HEK293 (cell line): Measurements from ENCODE around the gene HEATR5B.
A peak's percentile ranks its signal among the peaks of the same experiment; 100 is the strongest.

ENCODE experiments used
- CTCF ChIA-PET: fragments of 350-600 bp; formaldehyde crosslinking; extraction: SDS; loops from one replicate; lab custom pipeline; 2021; ENCODE audit warnings: antibody characterized with exemption; lab: Yijun Ruan, JAX
- POLR2A ChIA-PET: fragments of 300-600 bp; formaldehyde crosslinking; extraction: SDS; loops from one replicate; lab custom pipeline; 2020; ENCODE audit warnings: antibody characterized with exemption, inconsistent platforms; lab: Yijun Ruan, JAX
- H3K27ac ChIP-seq: fragments of 200-500 bp; sonication (Bioruptor generic); 2 replicates; pipeline ENCODE4 v1.5.1; 2014; ENCODE audit warnings: low read depth, low read length, control low read depth, inconsistent platforms; ENCODE audit errors: extremely low read depth
- H3K36me3 ChIP-seq, 2 experiments: fragments of 200-500 bp in 1 of 2; sonication (Bioruptor generic) in 1 of 2; 1 replicate in 1 of 2; 2 replicates in 1 of 2; pipeline ENCODE4 v1.5.1; 2014 to 2017; ENCODE audit warnings: inconsistent platforms in 2 of 2, low read length in 2 of 2; ENCODE audit not compliant: control insufficient read depth in 2 of 2, insufficient read depth in 1 of 2
- H3K4me1 ChIP-seq: fragments of 200-500 bp; sonication (Bioruptor generic); 2 replicates; pipeline ENCODE4 v1.5.1; 2014; ENCODE audit warnings: mild to moderate bottlenecking, low read length, inconsistent platforms; ENCODE audit not compliant: control insufficient read depth, insufficient read depth
- H3K4me3 ChIP-seq: 2 replicates; pipeline ENCODE4 v1.5.1; 2011; ENCODE audit warnings: low read depth, mild to moderate bottlenecking, control low read depth, low read length, moderate library complexity
- H3K9me3 ChIP-seq: fragments of 200-500 bp; sonication (Bioruptor generic); 2 replicates; pipeline ENCODE4 v1.5.1; 2014; ENCODE audit warnings: low read depth, low read length, inconsistent platforms; ENCODE audit not compliant: control insufficient read depth, insufficient read depth
- EGR2 ChIP-seq: fragments of 450-650 bp; formaldehyde crosslinking; IDR thresholded peaks from 2 replicates; pipeline ENCODE4 v1.5.1; 2016; ENCODE audit warnings: low read depth, missing biosample characterization, missing genetic modification characterization
- MYNN ChIP-seq: fragments of 450-650 bp; formaldehyde crosslinking; IDR thresholded peaks from 2 replicates; pipeline ENCODE4 v1.5.1; 2016; ENCODE audit warnings: missing biosample characterization, missing genetic modification characterization, borderline replicate concordance
- PRDM1 ChIP-seq: fragments of 450-650 bp; formaldehyde crosslinking; IDR thresholded peaks from 2 replicates; pipeline ENCODE4; 2016; ENCODE audit warnings: missing biosample characterization, missing genetic modification characterization
- SCRT1 ChIP-seq: fragments of 450-650 bp; formaldehyde crosslinking; IDR thresholded peaks from 2 replicates; pipeline ENCODE4 v1.5.1; 2016; ENCODE audit warnings: missing biosample characterization, missing genetic modification characterization, borderline replicate concordance
- SP2 ChIP-seq: fragments of 450-650 bp; formaldehyde crosslinking; IDR thresholded peaks from 2 replicates; pipeline ENCODE4 v1.5.1; 2016; ENCODE audit warnings: missing biosample characterization, missing genetic modification characterization
- SP7 ChIP-seq: fragments of 450-650 bp; formaldehyde crosslinking; IDR thresholded peaks from 2 replicates; pipeline ENCODE4 v1.5.1; 2016; ENCODE audit warnings: missing biosample characterization, missing genetic modification characterization
- TRIM28 ChIP-seq: IDR thresholded peaks from 2 replicates; pipeline ENCODE4 v1.6.1; 2011; ENCODE audit warnings: low read length, control low read depth, borderline replicate concordance
- YY1 ChIP-seq: fragments of 450-650 bp; formaldehyde crosslinking; IDR thresholded peaks from 2 replicates; pipeline ENCODE4 v1.5.1; 2018; ENCODE audit warnings: missing biosample characterization, missing genetic modification characterization
- ZBTB17 ChIP-seq: fragments of 450-650 bp; formaldehyde crosslinking; IDR thresholded peaks from 2 replicates; pipeline ENCODE4 v1.5.1; 2016; ENCODE audit warnings: missing biosample characterization, missing genetic modification characterization
- ZBTB20 ChIP-seq: fragments of 450-650 bp; formaldehyde crosslinking; IDR thresholded peaks from 2 replicates; pipeline ENCODE4 v1.5.1; 2016; ENCODE audit warnings: missing biosample characterization, missing genetic modification characterization
- ZBTB49 ChIP-seq: fragments of 450-650 bp; formaldehyde crosslinking; IDR thresholded peaks from 2 replicates; pipeline ENCODE4 v1.5.1; 2016; ENCODE audit warnings: missing biosample characterization, missing genetic modification characterization, low read depth
- ZFP37 ChIP-seq: fragments of 450-650 bp; formaldehyde crosslinking; IDR thresholded peaks from 2 replicates; pipeline ENCODE4 v1.5.1; 2016; ENCODE audit warnings: missing biosample characterization, missing genetic modification characterization
- ZNF174 ChIP-seq: fragments of 450-650 bp; formaldehyde crosslinking; IDR thresholded peaks from 2 replicates; pipeline ENCODE4 v1.5.0; 2017; ENCODE audit warnings: missing biosample characterization, mild to moderate bottlenecking, missing genetic modification characterization
- ZNF223 ChIP-seq: fragments of 450-650 bp; formaldehyde crosslinking; IDR thresholded peaks from 2 replicates; pipeline ENCODE4 v1.5.1; 2016; ENCODE audit warnings: missing biosample characterization, missing genetic modification characterization
- ZNF23 ChIP-seq: fragments of 450-650 bp; formaldehyde crosslinking; IDR thresholded peaks from 2 replicates; pipeline ENCODE4 v1.5.1; 2016; ENCODE audit warnings: missing biosample characterization, missing genetic modification characterization, borderline replicate concordance
- ZNF26 ChIP-seq: fragments of 450-650 bp; formaldehyde crosslinking; IDR thresholded peaks from 2 replicates; pipeline ENCODE4 v1.5.1; 2016; ENCODE audit warnings: missing biosample characterization, missing genetic modification characterization
- ZNF274 ChIP-seq, 2 experiments: fragments of 200-500 bp in 1 of 2; fragments of 450-650 bp in 1 of 2; sonication (Bioruptor generic) in 1 of 2; formaldehyde crosslinking in 1 of 2; IDR thresholded peaks; 2 replicates each; pipeline versions ENCODE4 v1.5.1 to v1.6.1; 2014 to 2016; ENCODE audit warnings: borderline replicate concordance in 1 of 2, inconsistent platforms in 1 of 2, low read length in 1 of 2, missing biosample characterization in 1 of 2, missing genetic modification characterization in 1 of 2
- ZNF341 ChIP-seq: fragments of 450-650 bp; formaldehyde crosslinking; IDR thresholded peaks from 2 replicates; pipeline ENCODE4; 2016; ENCODE audit warnings: low read depth, missing biosample characterization, missing genetic modification characterization
- ZNF362 ChIP-seq: fragments of 450-650 bp; formaldehyde crosslinking; IDR thresholded peaks from 2 replicates; pipeline ENCODE4 v1.5.1; 2016; ENCODE audit warnings: missing biosample characterization, missing genetic modification characterization
- ZNF423 ChIP-seq: fragments of 450-650 bp; formaldehyde crosslinking; IDR thresholded peaks from 2 replicates; pipeline ENCODE4 v1.5.1; 2016; ENCODE audit warnings: missing biosample characterization, missing genetic modification characterization
- ZNF426 ChIP-seq: fragments of 450-650 bp; formaldehyde crosslinking; IDR thresholded peaks from 2 replicates; pipeline ENCODE4 v1.5.1; 2017; ENCODE audit warnings: missing biosample characterization, missing genetic modification characterization, mild to moderate bottlenecking, inconsistent platforms, moderate library complexity
- ZNF501 ChIP-seq: fragments of 450-650 bp; formaldehyde crosslinking; IDR thresholded peaks from 2 replicates; pipeline ENCODE4 v1.5.1; 2016; ENCODE audit warnings: missing biosample characterization, missing genetic modification characterization
- ZNF530 ChIP-seq: fragments of 450-650 bp; formaldehyde crosslinking; IDR thresholded peaks from 2 replicates; pipeline ENCODE4 v1.5.1; 2016; ENCODE audit warnings: low read depth, missing biosample characterization, missing genetic modification characterization
- ZNF555 ChIP-seq: fragments of 450-650 bp; formaldehyde crosslinking; conservative IDR thresholded peaks from 2 replicates; pipeline ENCODE4 v1.5.1; 2017; ENCODE audit warnings: missing biosample characterization, mild to moderate bottlenecking, missing genetic modification characterization, inconsistent platforms
- ZNF600 ChIP-seq: fragments of 450-650 bp; formaldehyde crosslinking; IDR thresholded peaks from 2 replicates; pipeline ENCODE4 v1.5.1; 2016; ENCODE audit warnings: missing biosample characterization, missing genetic modification characterization
- ZNF624 ChIP-seq: fragments of 450-650 bp; formaldehyde crosslinking; IDR thresholded peaks from 2 replicates; pipeline ENCODE4 v1.5.1; 2017; ENCODE audit warnings: missing biosample characterization, missing genetic modification characterization
- ZNF791 ChIP-seq: fragments of 450-650 bp; formaldehyde crosslinking; IDR thresholded peaks from 2 replicates; pipeline ENCODE4 v1.5.1; 2016; ENCODE audit warnings: missing biosample characterization, missing genetic modification characterization
- ZNF837 ChIP-seq: fragments of 450-650 bp; formaldehyde crosslinking; IDR thresholded peaks from 2 replicates; pipeline ENCODE4 v1.5.1; 2016; ENCODE audit warnings: missing biosample characterization, missing genetic modification characterization
- ZNF843 ChIP-seq: fragments of 450-650 bp; formaldehyde crosslinking; IDR thresholded peaks from 2 replicates; pipeline ENCODE4 v1.5.1; 2016; ENCODE audit warnings: missing biosample characterization, missing genetic modification characterization
- ZSCAN16 ChIP-seq: fragments of 450-650 bp; formaldehyde crosslinking; IDR thresholded peaks from 2 replicates; pipeline ENCODE4 v1.5.1; 2016; ENCODE audit warnings: missing biosample characterization, missing genetic modification characterization

The HEATR5B gene

GRCh38 chr2:36966370-36967235 lies 117.6 kb downstream of the HEATR5B start, which contains the start of gene STRN (continued):
- no peak for TF ChIP-seq ZNF530 (tag by site-specific recombination)
- peak; percentile 90 for TF ChIP-seq ZBTB17 (tag by site-specific recombination)
- TF ChIP-seq SCRT1 = peak; percentile 86; the same call in 1 of the 2 replicates
- TF ChIP-seq YY1 (tag by site-specific recombination) = peak; percentile 41; the same call in 1 of the 2 replicates
- peak; percentile 87; the same call in 1 of the 2 replicates for TF ChIP-seq ZFP37
- peak; percentile 47; the same call in 1 of the 2 replicates for TF ChIP-seq ZNF843 (tag by site-specific recombination)
- peak; percentile 84 for TF ChIP-seq ZNF501 (tag by site-specific recombination)
- TF ChIP-seq ZNF174 (tag by site-specific recombination) = no peak
- TF ChIP-seq ZNF423 = 0 out of 2 replicates have a peak, but pooled peaks have one; percentile 12
- TF ChIP-seq PRDM1 (tag by site-specific recombination) = peak; percentile 81
- TF ChIP-seq ZBTB20 (tag by site-specific recombination) = peak; percentile 74
- TF ChIP-seq ZNF341 (tag by site-specific recombination) = peak; percentile 81
- no peak for TF ChIP-seq MYNN (tag by site-specific recombination)
- peak; percentile 69; the same call in 1 of the 2 replicates for TF ChIP-seq SP7 (tag by site-specific recombination)
- TF ChIP-seq, all 188 proteins: peak for 52

- Histone ChIP-seq H3K4me3 (peak overlapping the region; percentile 86), H3K36me3 (no peaks in the 10 kb centered on the region), H3K27ac (peak overlapping the region; percentile 95), H3K9me3 (no peaks in the 10 kb centered on the region), H3K4me1 (peaks cover 11% of the 10 kb centered on the region)
- ChIA-PET CTCF (interaction anchor here (1.7 kb wide), 1 partner anchor 13 kb away, joined by 6 read pairs; no protein-coding TSS in a partner anchor), POLR2A (interaction anchor here (0.7 to 2.0 kb wide), 5 partner anchors 15 to 119 kb away, joined by 3 to 8 read pairs (median 4); partner anchors contain the start of genes GPATCH11 and HEATR5B)
- TF ChIP-seq EGR2 (tag by site-specific recombination) = peak; percentile 63
- TF ChIP-seq ZSCAN16 (tag by site-specific recombination) = no peak
- no peak for TF ChIP-seq TRIM28
- no peak for TF ChIP-seq MYNN (tag by site-specific recombination)
- TF ChIP-seq ZNF555 (tag by site-specific recombination) = no peak
- TF ChIP-seq ZNF26 (tag by site-specific recombination) = no peak
- TF ChIP-seq ZNF223 (tag by site-specific recombination) = no peak
- no peak for TF ChIP-seq ZNF624
- TF ChIP-seq ZNF791 (tag by site-specific recombination) = no peak
- TF ChIP-seq ZNF600 (tag by site-specific recombination) = peak; percentile 57; the same call in 1 of the 2 replicates
- TF ChIP-seq ZNF274 (IDR thresholded peaks at IDR 0.05; ENCODE audit: low read length) = no peak
- no peak for TF ChIP-seq ZNF274 (tag by site-specific recombination; IDR thresholded peaks at IDR 0.05; ENCODE audit: borderline replicate concordance)
- TF ChIP-seq ZNF362 (tag by site-specific recombination) = no peak
- no peak for TF ChIP-seq ZFP37
- TF ChIP-seq ZNF837 = no peak
- TF ChIP-seq ZNF426 (tag by site-specific recombination) = no peak
- peak; percentile 53 for TF ChIP-seq SP2 (tag by site-specific recombination)
- no peak for TF ChIP-seq ZNF23 (tag by site-specific recombination)
- TF ChIP-seq ZBTB49 = no peak
Measured at GRCh38 chr2:36965751-36966369, 118.3 kb downstream of the HEATR5B start.
